ENCODE results near the gene ABCA13.

The ABCA13 gene

GRCh38 chr7:48667407-48667806 lies 496.1 kb downstream of the ABCA13 start:
- TF ChIP-seq, protein P1, sequence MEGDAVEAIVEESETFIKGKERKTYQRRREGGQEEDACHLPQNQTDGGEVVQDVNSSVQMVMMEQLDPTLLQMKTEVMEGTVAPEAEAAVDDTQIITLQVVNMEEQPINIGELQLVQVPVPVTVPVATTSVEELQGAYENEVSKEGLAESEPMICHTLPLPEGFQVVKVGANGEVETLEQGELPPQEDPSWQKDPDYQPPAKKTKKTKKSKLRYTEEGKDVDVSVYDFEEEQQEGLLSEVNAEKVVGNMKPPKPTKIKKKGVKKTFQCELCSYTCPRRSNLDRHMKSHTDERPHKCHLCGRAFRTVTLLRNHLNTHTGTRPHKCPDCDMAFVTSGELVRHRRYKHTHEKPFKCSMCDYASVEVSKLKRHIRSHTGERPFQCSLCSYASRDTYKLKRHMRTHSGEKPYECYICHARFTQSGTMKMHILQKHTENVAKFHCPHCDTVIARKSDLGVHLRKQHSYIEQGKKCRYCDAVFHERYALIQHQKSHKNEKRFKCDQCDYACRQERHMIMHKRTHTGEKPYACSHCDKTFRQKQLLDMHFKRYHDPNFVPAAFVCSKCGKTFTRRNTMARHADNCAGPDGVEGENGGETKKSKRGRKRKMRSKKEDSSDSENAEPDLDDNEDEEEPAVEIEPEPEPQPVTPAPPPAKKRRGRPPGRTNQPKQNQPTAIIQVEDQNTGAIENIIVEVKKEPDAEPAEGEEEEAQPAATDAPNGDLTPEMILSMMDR (IDR thresholded peaks at IDR 0.05; ENCODE audit: low read depth, low read length), result no peak
- DNase-seq, result no peak
- H3K9me3 ChIP-seq, result no peaks in the 10 kb centered on the region; the same call in none of the 2 replicates
- no peak overlapping the region for H3K4me3 ChIP-seq (ENCODE audit: low read depth, low read length)
- H3K27me3 ChIP-seq, result no peaks in the 10 kb centered on the region
- no peaks in the 10 kb centered on the region for H3K4me1 ChIP-seq
- no peaks in the 10 kb centered on the region for H3K36me3 ChIP-seq

DNA sequence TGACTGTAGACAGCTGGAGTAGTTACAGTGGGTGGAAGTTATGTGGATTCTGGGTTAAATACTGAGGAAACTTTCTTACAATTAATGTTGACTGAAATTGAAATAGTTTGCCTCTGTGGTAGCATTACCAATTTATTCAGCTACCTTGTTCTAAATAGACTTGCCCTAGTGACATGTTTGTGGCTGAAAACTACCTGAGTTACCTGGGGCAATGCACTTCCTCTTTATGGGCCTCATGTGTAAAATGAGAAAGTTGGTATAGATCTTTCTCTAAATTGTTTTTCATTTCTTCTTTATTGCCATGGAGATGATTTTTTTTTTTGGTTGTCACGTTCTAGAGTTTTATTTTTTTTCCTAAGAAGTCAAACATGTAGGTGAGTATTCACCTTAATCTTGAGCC lies 500.4 kb downstream of the ABCA13 start:
- TF ChIP-seq, protein P1 (IDR thresholded peaks at IDR 0.05; ENCODE audit: low read depth, low read length), result no peak
- H3K27me3 ChIP-seq, result no peaks in the 10 kb centered on the region
- no peaks in the 10 kb centered on the region for H3K36me3 ChIP-seq
- no peaks in the 10 kb centered on the region for H3K4me1 ChIP-seq
- no peaks in the 10 kb centered on the region; the same call in 1 of the 2 replicates for H3K9me3 ChIP-seq
- no peak for DNase-seq
- no peak overlapping the region for H3K4me3 ChIP-seq (ENCODE audit: low read depth, low read length)

GRCh38 chr7:48681006-48681405 lies 509.7 kb downstream of the ABCA13 start:
- DNase-seq, result no peak
- Histone ChIP-seq H3K27me3 (no peaks in the 10 kb centered on the region), H3K9me3 (no peaks in the 10 kb centered on the region), H3K4me1 (no peaks in the 10 kb centered on the region), H3K36me3 (no peaks in the 10 kb centered on the region), H3K4me3 (ENCODE audit: low read depth, low read length) (no peak overlapping the region)
- TF ChIP-seq, protein P1 (IDR thresholded peaks at IDR 0.05; ENCODE audit: low read depth, low read length), result no peak

- no peaks in the 10 kb centered on the region for H3K36me3 ChIP-seq
- H3K4me1 ChIP-seq, result no peaks in the 10 kb centered on the region
- no peaks in the 10 kb centered on the region for H3K9me3 ChIP-seq
- DNase-seq, result no peak
- no peaks in the 10 kb centered on the region for H3K27me3 ChIP-seq
- TF ChIP-seq, protein P1 (IDR thresholded peaks at IDR 0.05; ENCODE audit: low read depth, low read length), result no peak
- no peak overlapping the region for H3K4me3 ChIP-seq (ENCODE audit: low read depth, low read length)
Observed at GRCh38 chr7:48691788-48692187, 520.5 kb downstream of the ABCA13 start.

All from BE2C (cell line).